Stimulated activated CD4-positive, alpha-beta T cell treated with anti-CD3 and anti-CD28 coated beads, TNF-alpha, amount 100 ng/mL, for 1 hour (primary cell): ENCODE results near the gene ZDHHC14.
A peak's percentile ranks its signal among the peaks of the same experiment; 100 is the strongest.

ENCODE experiments used
- DNase-seq, 3 donors: peaks; one replicate each; pipeline ENCODE4 v3.0.0-alpha.2; 2020; ENCODE audit warnings: low read depth in 3 of 3, low spot score in 1 of 3

Gene ZDHHC14

GRCh38 chr6:157595768-157596167 is 214.8 kb downstream of the ZDHHC14 start:
- DNase-seq, result no peak

GRCh38 chr6:157596461-157596860 is 215.5 kb downstream of the ZDHHC14 start:
- no peak for DNase-seq

GRCh38 chr6:157596886-157597285 is 215.9 kb downstream of the ZDHHC14 start:
- DNase-seq, result no peak

- peak in 1 of 3 donors; percentile 7 for DNase-seq
Observed at GRCh38 chr6:157597461-157598312, 216.7 kb downstream of the ZDHHC14 start.

- no peak for DNase-seq
Observed at GRCh38 chr6:157599191-157599590, 218.2 kb downstream of the ZDHHC14 start.

- DNase-seq, result no peak
Observed at GRCh38 chr6:157600807-157601206, 219.8 kb downstream of the ZDHHC14 start.

GRCh38 chr6:157602521-157603295 is 221.7 kb downstream of the ZDHHC14 start:
- DNase-seq, result no peak

GRCh38 chr6:157603314-157603940 is 222.4 kb downstream of the ZDHHC14 start:
- DNase-seq, result no peak

- DNase-seq, result no peak
Observed at GRCh38 chr6:157603971-157604370, 223.0 kb downstream of the ZDHHC14 start.

GRCh38 chr6:157604816-157605215 is 223.8 kb downstream of the ZDHHC14 start:
- no peak for DNase-seq

- no peak for DNase-seq
Observed at GRCh38 chr6:157605484-157605883, 224.5 kb downstream of the ZDHHC14 start.

GRCh38 chr6:157606516-157606915 is 225.5 kb downstream of the ZDHHC14 start:
- no peak for DNase-seq

GRCh38 chr6:157607317-157608109 is 226.5 kb downstream of the ZDHHC14 start:
- no peak for DNase-seq

GRCh38 chr6:157608221-157609075 is 227.5 kb downstream of the ZDHHC14 start:
- DNase-seq, result no peak

GRCh38 chr6:157609117-157609516 is 228.1 kb downstream of the ZDHHC14 start:
- DNase-seq, result no peak

GRCh38 chr6:157609556-157609955 is 228.6 kb downstream of the ZDHHC14 start:
- no peak for DNase-seq

- no peak for DNase-seq
Observed at GRCh38 chr6:157610451-157610999, 229.5 kb downstream of the ZDHHC14 start.

GRCh38 chr6:157611406-157611805 is 230.4 kb downstream of the ZDHHC14 start:
- DNase-seq, result no peak

GRCh38 chr6:157613011-157613522 is 232.1 kb downstream of the ZDHHC14 start:
- DNase-seq, result no peak
